DND-41 (cell line): ENCODE data around the gene SBDS.

Experiments used
- EZH2 ChIP-seq: IDR thresholded peaks from 3 replicates; pipeline ENCODE4 v1.6.1; 2012; ENCODE audit warnings: borderline replicate concordance, low read depth, mild to moderate bottlenecking, moderate library complexity, low read length, inconsistent platforms; ENCODE audit not compliant: severe bottlenecking
- TF ChIP-seq, protein P1 (sequence below): IDR thresholded peaks from 2 replicates; pipeline ENCODE4 v1.5.1; 2012; ENCODE audit warnings: borderline replicate concordance, low read length, moderate library complexity, mild to moderate bottlenecking; ENCODE audit not compliant: poor library complexity, severe bottlenecking; ENCODE audit errors: extremely low read depth

DNA sequence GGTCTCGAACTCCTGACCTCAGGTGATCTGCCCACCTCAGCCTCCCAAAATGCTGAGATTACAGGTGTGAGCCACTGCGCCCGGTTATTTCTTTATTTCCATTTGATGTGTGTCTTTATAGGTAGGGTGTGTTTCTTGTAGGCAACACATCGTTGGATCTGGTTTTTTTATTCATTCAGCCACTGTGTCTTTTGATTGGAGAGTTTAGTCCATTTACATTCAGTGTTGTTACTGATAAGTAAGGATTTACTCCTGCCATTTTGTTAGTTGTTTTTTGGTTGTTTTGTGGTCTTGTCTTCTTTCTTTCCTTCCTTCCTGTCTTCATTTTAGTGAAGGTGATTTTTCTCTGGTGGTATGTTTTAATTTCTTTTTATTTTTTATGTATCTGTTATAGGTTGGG, 57.4 kb downstream of the SBDS start:
- TF ChIP-seq, protein P1, sequence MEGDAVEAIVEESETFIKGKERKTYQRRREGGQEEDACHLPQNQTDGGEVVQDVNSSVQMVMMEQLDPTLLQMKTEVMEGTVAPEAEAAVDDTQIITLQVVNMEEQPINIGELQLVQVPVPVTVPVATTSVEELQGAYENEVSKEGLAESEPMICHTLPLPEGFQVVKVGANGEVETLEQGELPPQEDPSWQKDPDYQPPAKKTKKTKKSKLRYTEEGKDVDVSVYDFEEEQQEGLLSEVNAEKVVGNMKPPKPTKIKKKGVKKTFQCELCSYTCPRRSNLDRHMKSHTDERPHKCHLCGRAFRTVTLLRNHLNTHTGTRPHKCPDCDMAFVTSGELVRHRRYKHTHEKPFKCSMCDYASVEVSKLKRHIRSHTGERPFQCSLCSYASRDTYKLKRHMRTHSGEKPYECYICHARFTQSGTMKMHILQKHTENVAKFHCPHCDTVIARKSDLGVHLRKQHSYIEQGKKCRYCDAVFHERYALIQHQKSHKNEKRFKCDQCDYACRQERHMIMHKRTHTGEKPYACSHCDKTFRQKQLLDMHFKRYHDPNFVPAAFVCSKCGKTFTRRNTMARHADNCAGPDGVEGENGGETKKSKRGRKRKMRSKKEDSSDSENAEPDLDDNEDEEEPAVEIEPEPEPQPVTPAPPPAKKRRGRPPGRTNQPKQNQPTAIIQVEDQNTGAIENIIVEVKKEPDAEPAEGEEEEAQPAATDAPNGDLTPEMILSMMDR: no peak
- TF ChIP-seq EZH2: no peak
